Left forelimb (tissue), 1 donor: ENCODE results near the gene NNT.
"Not testable (repeated sequence)": the region's sequence is repeated elsewhere in the genome, so short reads cannot be mapped to it uniquely, and the experiment has no call there.

ENCODE experiments used
- DNase-seq: peaks from one replicate; pipeline ENCODE4 v3.0.0-alpha.2; 2018; ENCODE audit warnings: low spot score

NNT gene

GRCh38 chr5:43583724-43584123, 19.3 kb upstream of the NNT start:
- no peak for DNase-seq

GRCh38 chr5:43584166-43584699, 18.7 kb upstream of the NNT start:
- DNase-seq: no peak

DNA sequence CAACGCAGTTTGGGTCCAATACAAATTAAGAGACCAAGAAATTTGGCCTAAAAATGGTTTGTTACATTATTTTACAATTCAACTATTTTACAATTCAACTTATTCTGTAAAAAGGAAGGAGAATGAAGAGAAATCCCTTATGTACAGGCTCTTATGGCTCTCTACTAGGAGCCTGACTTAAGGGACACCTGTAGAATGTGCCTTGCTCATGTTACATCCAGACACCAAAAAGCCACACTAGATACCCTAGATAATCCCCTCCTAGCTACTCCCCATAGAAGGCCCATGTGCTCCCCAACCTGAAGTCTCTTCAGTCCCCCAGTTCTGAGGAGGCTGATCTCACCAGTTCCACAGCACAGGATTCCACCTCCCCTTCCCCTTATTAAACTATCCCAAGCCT, 14.1 kb upstream of the NNT start:
- DNase-seq: no peak

GRCh38 chr5:43589310-43589709, 13.7 kb upstream of the NNT start:
- DNase-seq: no peak

DNA sequence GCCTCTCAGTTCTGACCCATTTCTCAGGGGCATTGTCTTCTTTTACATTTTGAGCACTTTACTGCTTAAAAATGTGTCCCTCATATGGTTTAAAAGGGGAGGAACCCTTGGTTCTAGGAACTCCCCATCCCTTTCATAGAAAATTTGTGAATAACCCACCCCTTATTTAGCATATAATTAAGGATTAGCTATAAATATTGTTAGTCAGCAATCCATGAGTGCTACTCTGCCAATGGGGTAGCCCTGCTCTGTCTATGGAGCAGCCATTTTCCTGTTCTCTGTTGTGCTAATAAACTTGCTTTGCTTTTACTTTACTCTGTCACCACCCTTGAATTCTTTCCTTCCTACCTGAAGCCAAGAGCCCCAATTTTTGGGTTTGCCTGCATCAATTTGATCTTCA, 12.3 kb upstream of the NNT start:
- DNase-seq: no peak

DNA sequence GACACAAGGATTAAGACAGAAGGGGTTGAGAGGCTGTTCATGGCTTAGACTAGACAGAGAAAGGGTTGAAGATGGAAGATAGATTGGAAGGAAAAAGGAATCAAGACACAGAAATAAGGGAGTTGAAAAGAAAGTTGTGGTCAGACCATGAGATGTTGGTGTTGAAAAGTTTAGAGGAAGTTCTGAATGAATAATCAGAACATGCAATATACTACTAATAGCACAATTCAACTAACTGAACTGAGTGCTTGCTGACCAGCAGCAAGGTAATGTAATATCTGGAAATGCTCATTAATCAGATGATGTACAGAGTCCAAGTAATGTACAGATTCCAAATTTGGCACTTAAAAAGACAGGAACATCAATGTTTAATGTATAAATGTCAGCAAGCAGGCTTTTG, 10.6 kb upstream of the NNT start:
- no peak for DNase-seq

- DNase-seq: not testable (repeated sequence)
Observed at GRCh38 chr5:43598927-43599326, 4.1 kb upstream of the NNT start.

- no peak for DNase-seq
Observed at GRCh38 chr5:43601454-43602260, 1.3 kb upstream of the NNT start.

DNA sequence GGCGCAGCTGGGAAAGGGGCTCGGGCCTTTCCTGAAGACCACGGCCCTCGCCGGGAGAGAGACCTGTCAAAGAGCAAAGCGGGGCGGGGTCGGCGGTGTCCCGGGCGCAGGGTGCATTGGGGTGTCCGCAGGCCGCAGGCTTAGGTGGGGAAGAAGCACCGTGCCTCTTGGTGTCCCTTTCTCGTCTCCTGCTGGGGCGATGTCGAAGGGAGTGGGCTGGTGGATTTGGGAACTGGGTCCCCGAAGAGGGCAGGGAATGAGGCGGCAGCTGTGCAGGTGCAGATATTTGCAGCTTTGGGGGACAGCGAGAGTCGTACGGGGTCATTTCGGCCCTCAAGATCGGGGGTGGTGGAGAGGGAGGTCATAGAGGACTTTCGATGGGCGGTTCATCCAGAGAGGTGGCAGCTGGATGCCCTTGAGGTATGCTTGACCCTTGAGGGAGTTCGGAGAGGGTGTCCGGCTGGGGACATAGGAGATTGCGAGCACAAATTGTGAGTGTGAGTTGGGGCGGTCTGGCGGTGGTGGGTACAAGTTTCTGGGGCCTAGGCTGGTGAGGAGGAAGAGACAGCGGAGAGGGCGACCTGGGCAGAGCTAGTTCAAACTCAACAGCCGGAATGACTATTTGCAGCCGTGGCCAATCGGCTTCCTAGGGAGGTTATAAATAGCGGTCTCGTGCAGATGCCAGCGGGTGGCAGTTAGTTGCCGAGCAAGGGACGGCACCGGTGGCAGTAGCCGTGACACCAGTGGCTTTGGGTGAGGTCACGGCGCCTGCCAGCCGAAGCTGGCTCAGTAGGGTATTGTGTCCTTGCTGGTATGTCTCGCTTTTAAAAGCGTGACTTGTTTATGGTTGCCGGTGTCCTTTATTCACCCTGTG, 601 bp downstream of the NNT start:
- DNase-seq: peak; percentile 68

- no peak for DNase-seq
Observed at GRCh38 chr5:43604699-43605098, 1.7 kb downstream of the NNT start.

DNA sequence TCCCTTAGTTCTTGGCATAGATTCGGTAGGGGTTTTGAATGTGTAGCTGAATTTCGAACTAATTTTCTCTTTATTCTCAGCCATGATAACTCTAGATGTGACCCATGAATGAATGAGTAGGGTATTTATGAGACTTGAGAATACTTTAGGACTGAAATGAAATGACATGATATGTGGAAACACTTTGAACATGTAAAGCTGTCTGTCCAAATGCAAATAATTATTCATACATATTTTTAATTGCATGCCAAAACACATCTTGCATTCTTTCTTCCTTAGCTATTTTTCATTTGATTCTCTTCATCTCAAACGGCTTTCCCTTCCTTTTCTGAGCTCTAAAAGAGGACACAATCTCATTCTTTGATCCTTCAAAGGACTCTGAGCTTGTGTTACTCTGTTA, 3.4 kb downstream of the NNT start:
- DNase-seq: no peak

DNA sequence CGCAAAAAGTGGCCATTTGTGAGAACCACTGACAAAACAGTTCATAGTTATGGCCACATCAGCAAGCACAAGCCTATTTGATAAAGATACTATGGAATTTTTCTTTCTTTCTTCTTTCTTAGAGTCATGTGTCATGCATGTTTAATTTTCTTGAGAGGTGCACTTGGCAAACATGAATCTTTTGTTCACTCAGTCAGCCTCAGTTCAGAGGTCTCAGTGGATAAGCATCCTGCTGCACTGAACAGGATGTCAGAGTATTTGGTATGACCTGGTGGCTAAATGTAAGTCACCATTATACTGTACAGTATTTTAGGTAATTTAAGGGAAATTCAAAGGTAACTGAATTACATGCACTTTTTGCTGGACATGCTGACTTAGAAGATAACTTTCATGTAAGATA, 5.4 kb downstream of the NNT start:
- DNase-seq: no peak

DNA sequence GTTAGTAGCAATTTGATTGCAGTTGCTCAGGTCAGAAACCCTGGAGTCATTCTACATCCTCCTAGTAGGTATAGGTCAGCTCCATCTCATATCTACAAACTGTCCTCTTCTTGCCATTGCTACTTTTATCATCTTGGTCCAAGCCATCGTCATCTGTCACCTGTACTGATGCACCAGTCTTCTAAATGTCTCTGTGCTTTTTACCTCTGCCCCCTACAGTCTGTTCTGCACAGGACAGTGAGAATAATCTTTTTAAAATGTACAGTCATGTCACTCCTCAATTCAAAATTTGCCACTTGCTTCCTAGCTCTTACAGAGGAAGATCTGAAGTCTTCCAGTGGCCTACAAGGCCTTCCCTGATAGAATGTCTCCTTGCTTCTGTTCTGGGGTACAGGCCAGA, 6.8 kb downstream of the NNT start:
- no peak for DNase-seq

DNA sequence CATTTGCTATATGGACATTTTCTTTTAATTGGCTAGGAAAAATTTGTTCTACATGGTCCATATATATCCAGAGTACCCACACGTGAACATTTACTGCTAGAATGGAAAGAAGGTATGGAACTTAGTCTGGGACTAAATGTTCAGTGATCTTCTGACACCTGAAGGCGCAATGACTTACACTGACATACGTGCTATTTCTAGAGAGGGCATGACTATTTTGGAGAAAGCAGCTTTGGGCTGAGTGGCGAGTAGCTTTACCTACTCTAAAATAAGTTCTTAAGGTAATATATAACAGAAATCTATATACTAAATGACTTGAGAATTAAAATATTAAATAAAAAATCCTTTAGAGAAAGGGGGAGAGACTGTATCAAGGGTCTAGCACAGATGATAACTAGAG, 10.4 kb downstream of the NNT start:
- DNase-seq: no peak

DNA sequence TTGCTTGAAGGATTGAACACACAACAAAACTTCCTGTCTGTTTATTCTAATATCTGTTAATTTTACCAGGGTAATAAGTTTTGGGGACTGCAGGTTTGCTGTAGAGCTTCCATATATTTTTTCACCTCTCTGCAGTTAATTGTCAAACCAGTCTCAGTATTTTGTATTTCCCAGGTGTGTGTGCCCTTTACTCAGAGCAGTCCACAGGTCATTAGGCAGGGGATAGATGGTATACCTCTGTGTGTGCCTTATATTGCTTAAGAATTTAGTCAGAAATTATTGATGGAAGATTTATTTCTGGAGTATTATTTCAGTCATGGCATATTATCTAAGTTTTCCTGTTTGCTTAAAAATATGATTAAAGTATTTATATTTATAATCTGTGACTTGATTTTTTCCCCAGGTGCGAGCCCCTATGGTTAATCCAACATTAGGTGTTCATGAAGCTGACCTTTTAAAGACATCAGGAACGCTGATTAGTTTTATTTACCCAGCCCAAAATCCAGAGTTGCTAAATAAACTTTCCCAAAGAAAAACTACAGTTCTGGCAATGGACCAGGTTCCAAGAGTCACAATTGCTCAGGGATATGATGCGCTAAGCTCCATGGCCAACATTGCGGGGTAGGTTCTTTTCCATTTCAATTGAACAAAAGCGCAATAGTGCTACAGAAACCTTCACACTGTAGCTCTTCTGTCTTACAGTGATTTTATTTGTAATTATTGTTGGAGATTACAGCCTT, 12.6 kb downstream of the NNT start:
- no peak for DNase-seq

DNA sequence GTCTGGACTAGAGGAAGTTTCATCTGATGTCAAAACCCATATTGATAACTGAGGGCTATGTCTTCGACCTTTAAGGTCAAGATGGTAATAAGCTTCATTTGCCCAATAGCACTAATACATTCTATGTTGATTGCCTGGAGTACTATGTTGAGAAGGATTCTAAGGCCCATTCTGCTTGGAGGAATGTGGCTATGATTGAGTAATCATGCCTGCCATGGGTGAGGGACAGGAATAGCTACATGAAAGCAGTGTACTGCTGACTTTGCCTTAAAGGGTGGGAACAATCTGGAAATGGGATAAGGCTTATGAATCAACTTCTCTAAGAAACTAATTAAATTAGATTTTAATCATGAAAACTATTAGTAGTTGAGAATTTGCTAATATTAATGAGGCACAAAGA, 13.6 kb downstream of the NNT start:
- no peak for DNase-seq

DNA sequence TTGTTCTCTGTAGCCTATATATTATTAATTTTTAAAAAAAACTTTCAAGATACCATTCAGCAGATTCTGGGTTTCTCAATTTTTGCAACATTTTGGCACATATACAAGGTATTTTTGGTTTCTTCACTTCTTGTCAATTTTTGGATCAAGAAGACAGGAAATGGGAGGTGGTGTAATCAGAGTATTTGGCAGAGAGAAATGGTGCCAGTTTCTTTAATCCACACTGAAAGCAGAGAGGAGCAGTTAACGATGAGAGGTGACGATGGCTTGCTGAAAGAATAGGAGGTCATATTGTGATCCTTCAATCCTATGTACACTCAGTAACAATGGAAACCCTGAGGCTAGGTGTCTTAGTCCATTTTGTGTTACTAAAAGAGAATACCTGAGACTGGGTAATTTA, 16.4 kb downstream of the NNT start:
- no peak for DNase-seq

DNA sequence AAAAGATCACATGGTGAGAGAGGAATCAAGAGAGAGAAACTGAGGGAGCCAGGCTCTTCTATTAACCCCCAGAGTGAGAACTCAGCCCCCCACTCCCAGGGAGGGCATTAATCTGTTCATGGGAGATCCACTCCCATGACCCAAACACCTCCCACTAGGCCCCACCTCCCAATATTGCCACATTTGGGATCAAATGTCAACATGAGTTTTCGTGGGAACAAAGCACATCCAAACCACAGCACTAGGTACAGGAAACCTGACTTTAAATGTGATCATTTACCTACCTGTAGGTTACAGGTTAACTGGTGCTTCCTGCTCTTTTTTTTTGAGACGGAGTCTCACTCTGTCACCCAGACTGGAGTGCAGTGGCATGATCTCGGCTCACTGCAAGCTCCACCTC, 16.9 kb downstream of the NNT start:
- no peak for DNase-seq

DNA sequence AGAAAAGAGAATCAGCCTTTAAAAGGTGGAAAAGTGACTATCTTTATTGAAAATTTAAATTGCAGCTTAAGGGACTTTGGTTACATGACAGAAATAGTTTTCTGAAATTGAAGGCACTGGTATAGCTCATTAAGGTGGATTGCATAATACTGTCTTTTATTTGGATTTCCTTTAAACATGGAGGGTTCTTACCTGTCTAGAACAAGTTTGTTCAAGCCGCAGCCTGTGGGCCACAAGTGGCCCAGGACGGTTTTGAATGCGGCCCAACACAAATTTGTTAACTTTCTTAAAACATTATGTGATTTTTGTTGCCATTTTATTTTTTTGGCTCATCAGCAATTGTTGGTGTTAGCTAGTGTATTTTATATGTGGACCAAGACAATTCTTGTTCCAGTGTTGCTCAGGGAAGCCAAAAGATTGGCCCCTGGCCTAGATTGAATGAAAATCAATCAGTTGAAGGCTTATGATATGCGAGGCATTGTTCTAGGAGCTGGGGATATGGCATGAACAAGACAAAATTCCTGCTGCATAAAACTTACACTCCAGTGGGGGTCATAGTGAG, 18.0 kb downstream of the NNT start:
- no peak for DNase-seq

DNA sequence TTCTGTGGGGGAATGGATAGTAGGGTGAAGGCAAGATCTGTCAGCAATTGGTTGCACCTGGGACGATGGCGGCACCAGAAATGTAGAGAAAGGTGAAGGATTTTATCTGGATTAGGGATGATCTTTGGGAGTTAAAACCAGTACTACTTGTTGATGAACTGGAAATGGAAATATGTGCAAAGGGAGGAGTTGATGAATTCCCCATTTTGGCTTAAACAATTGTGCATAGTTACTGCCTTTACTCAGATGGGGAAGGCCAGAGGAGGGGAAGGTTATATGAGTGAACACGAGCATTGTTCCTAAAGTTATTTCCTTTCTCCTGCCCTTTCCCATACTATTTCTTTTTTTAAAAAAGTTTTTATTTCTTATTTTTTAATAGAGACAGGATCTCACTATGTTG, 19.1 kb downstream of the NNT start:
- DNase-seq: no peak

GRCh38 chr5:43623048-43623680, 20.2 kb downstream of the NNT start:
- DNase-seq: no peak

- DNase-seq: no peak
Observed at GRCh38 chr5:43627028-43627427, 24.0 kb downstream of the NNT start.
